Measurements from ENCODE around the gene AKR1C3. TPM values are rescaled to one million over a fixed set of nuclear protein-coding genes. Genes with fewer than 3 reads are reported as not detected.

The AKR1C3 gene
- polyA plus RNA-seq, 1 experiment, result 10.7 TPM

GRCh38 chr10:5147255-5147980, 53.2 kb downstream of the AKR1C3 start:
- TF ChIP-seq CTCF (IDR thresholded peaks at IDR 0.05; ENCODE audit: low read depth, low read length), result no peak
- no peak for DNase-seq (ENCODE audit: low read depth, low spot score)
- no peak overlapping the region for H3K4me3 ChIP-seq (ENCODE audit: low read depth, low read length)
- no peak overlapping the region for H3K27ac ChIP-seq (ENCODE audit: low read depth, low read length)
- ChIA-PET POLR2A (no interaction called here), CTCF (no interaction called here)
- no peaks in the 10 kb centered on the region for H3K27me3 ChIP-seq (ENCODE audit: control insufficient read depth, insufficient read depth, low read length)
- H3K9me3 ChIP-seq (ENCODE audit: control insufficient read depth, insufficient read depth, low read length), result no peaks in the 10 kb centered on the region

GRCh38 chr10:5147981-5148677, 53.9 kb downstream of the AKR1C3 start:
- Histone ChIP-seq H3K27me3 (ENCODE audit: control insufficient read depth, insufficient read depth, low read length) (no peaks in the 10 kb centered on the region), H3K4me3 (ENCODE audit: low read depth, low read length) (no peak overlapping the region), H3K27ac (ENCODE audit: low read depth, low read length) (no peak overlapping the region), H3K9me3 (ENCODE audit: control insufficient read depth, insufficient read depth, low read length) (no peaks in the 10 kb centered on the region)
- POLR2A ChIA-PET, result no interaction called here
- no peak for DNase-seq (ENCODE audit: low read depth, low spot score)
- no peak for TF ChIP-seq CTCF (IDR thresholded peaks at IDR 0.05; ENCODE audit: low read depth, low read length)
- CTCF ChIA-PET, result no interaction called here

GRCh38 chr10:5148678-5149032, 54.4 kb downstream of the AKR1C3 start:
- ChIA-PET POLR2A (no interaction called here), CTCF (no interaction called here)
- Histone ChIP-seq H3K27ac (ENCODE audit: low read depth, low read length) (no peak overlapping the region), H3K4me3 (ENCODE audit: low read depth, low read length) (no peak overlapping the region), H3K27me3 (ENCODE audit: control insufficient read depth, insufficient read depth, low read length) (no peaks in the 10 kb centered on the region), H3K9me3 (ENCODE audit: control insufficient read depth, insufficient read depth, low read length) (no peaks in the 10 kb centered on the region)
- TF ChIP-seq CTCF (IDR thresholded peaks at IDR 0.05; ENCODE audit: low read depth, low read length), result no peak
- no peak for DNase-seq (ENCODE audit: low read depth, low spot score)

- ChIA-PET POLR2A (no interaction called here), CTCF (no interaction called here)
- Histone ChIP-seq H3K9me3 (ENCODE audit: control insufficient read depth, insufficient read depth, low read length) (no peaks in the 10 kb centered on the region), H3K4me3 (ENCODE audit: low read depth, low read length) (no peak overlapping the region), H3K27ac (ENCODE audit: low read depth, low read length) (no peak overlapping the region), H3K27me3 (ENCODE audit: control insufficient read depth, insufficient read depth, low read length) (no peaks in the 10 kb centered on the region)
- TF ChIP-seq CTCF (IDR thresholded peaks at IDR 0.05; ENCODE audit: low read depth, low read length), result no peak
- DNase-seq (ENCODE audit: low read depth, low spot score), result no peak
These were observed 56.9 kb downstream of the AKR1C3 start for GRCh38 chr10:5151076-5151475.

GRCh38 chr10:5155951-5156350, 61.7 kb downstream of the AKR1C3 start:
- Histone ChIP-seq H3K27me3 (ENCODE audit: control insufficient read depth, insufficient read depth, low read length) (no peaks in the 10 kb centered on the region), H3K9me3 (ENCODE audit: control insufficient read depth, insufficient read depth, low read length) (no peaks in the 10 kb centered on the region), H3K4me3 (ENCODE audit: low read depth, low read length) (no peak overlapping the region), H3K27ac (ENCODE audit: low read depth, low read length) (no peak overlapping the region)
- no peak for DNase-seq (ENCODE audit: low read depth, low spot score)
- CTCF ChIA-PET, result no interaction called here
- no peak for TF ChIP-seq CTCF (IDR thresholded peaks at IDR 0.05; ENCODE audit: low read depth, low read length)
- POLR2A ChIA-PET, result no interaction called here

All from AG04450 (cell line).